ENCODE data around the gene KRT38.

GRCh38 chr17:41437254-41437653 lies 3.5 kb downstream of the KRT38 start:
- TF ChIP-seq CTCF (IDR thresholded peaks at IDR 0.05) (no peak), POLR2A (IDR thresholded peaks at IDR 0.05) (no peak), POLR2AphosphoS5 (IDR thresholded peaks at IDR 0.05) (no peak)
